GM18868 (cell line): ENCODE measurements around the gene EHD4.

Source experiments
- ATAC-seq: cut with Tn5 transposase; IDR thresholded peaks from one replicate; pipeline ENCODE4 v1.9.1; 2021; ENCODE audit warnings: mild to moderate bottlenecking, moderate library complexity; ENCODE audit not compliant: unreplicated experiment

EHD4 gene

DNA sequence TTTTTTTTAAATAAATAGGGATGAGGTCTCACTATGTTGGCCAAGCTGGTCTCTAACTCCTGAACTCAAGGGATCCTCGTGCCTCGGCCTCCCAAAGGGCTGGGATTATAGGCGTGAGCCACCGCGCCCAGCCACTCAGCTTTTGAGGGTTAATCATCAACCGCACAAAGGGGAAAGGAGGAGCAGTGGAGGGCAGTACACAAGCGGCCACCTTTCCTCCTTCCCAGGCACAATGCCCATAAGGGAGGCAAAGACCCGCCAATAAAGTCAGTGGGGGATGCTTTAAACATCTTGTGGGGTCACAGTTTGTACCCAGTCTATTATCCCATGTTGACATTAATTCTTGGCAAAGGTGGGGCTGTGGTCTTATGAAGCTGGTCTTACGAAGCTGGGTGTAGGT is 32.4 kb downstream of the EHD4 start:
- ATAC-seq = no peak

DNA sequence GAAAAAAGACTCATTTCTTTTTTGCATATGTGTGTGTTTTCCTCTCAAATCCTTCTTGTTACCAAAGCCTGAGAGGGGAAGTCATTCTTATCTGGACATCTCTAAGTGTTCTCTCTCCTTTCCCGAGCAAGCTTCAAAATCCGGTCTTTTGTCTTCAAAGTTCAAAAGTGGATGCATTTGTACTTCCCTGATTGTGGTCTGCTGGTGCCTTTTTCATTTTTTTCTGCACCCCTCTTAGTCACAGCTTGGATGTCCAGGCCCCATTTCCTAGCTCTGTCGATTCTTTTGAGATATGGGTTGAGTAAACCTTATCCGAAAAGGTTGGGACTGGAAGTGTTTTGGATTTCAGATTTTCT is 34.8 kb downstream of the EHD4 start:
- no peak for ATAC-seq

DNA sequence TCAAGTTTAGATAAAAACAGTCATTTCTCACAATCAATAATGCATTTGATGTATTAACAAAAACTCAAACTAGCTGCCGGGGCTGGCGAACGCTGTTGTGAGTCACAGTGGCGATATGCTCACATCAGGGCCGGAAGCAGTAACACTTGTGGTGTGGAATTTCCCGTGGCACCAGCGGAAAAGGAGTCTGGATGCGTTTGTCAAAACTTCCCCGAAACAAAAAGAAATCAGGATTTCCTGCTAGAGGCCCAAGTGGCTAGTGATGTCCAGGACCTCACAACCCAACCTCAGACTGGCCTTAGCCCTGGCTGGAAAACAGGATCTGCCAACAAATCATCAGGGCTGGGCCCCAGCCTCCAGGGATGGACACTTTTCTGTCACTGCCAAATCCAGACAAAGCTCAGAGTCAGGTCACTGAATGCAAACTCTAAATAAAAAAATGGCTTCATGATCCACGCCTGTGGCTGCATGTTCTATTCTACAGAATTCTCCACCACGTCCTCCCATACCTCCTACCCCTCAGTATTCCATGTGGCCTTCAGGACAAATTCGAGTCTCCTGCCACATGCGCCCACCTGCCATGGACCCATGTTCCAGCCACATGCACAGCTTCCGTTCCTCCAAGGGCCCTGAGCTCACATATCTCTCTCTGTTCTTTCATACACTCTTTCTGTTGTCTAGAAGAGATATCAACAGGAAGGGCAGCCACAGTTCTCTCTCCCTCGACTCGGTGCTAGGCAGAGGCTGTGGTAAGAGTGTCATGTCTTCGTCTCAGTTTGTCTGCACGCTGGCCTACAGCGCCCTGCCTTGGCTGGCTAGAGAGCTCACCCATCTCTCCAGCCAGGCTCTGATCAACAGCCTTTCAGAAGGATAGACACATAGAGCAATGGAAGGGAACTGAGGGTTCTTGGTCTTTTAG is 35.4 kb downstream of the EHD4 start:
- ATAC-seq = no peak

DNA sequence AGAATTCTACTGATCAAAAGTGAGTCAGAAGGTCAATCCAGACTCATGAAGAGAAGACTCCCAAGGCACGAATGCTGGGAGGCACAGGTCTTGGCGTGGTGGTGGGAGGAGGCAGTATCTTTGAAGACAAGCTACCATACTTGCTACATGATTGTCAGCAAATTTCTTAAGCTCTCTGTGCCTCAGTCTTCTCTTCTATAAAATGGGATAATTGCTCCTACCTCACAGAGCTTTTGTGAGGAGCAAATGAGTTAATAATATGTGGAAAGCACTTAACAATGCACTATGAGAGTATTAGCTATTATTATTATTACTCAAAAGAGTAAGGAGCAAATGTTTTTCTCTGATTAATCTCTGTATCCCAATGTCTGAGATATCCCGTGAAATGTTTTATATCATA is 36.2 kb downstream of the EHD4 start:
- no peak for ATAC-seq

DNA sequence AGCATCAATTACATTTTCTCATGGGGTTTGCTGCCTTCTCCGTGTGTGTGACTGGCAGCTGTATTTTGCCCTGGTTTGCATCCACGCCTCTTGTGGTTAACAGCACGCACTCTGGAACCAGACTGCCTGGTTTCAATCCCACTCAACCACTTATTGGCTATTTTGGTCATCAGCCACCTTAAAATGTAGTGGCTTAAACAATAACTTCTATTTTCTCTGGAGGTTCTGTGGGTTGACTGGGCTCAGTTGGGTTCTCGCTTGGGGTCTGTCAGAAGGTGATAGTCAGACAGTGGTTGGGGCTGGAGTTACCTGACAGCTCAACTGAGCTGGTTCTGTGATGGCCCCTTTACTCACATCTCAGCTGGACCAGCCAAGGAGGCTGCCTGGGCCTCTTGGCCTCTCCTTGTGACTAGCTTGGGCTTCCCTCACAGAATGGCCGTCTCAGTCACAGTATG is 36.8 kb downstream of the EHD4 start:
- peak; percentile 54 for ATAC-seq

DNA sequence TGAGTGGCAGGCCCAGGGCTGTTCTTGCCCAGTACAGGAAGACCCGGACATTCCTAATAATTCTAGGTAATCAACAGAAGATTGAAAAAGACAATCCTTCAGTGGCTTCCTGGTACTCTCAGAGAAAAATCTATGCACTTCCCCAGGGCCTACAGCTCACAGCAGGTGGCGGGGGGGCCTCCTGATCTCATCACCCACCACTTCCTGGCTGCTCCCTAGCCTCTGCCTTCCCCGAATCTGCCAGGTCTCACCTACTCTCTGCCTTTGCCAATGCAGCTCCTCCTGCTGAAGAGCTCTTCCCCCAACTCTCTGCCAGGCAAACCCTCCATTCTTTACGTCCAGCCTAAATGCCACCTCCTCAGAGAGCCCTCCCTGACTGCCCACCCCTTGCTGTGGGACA is 37.5 kb downstream of the EHD4 start:
- no peak for ATAC-seq

DNA sequence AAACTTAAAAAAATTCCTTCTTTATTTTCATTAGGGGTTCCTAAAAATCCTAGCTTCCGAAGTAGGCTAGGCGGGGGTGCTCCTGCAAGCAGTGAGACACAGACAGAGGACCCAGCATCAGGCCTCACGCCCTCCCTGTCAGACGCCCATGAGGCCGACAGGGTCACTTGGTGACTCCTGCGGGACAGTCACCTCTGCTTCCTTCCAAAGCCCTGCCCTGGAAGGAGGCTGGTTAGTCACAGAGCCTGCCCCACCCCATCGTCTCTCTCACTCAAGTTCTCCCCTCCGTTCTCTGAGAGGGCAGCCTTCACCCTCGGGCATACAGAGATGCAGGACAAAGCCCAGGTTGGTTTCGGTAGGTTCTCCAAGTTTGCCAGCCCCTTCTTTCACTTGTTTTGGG is 38.6 kb downstream of the EHD4 start:
- no peak for ATAC-seq

DNA sequence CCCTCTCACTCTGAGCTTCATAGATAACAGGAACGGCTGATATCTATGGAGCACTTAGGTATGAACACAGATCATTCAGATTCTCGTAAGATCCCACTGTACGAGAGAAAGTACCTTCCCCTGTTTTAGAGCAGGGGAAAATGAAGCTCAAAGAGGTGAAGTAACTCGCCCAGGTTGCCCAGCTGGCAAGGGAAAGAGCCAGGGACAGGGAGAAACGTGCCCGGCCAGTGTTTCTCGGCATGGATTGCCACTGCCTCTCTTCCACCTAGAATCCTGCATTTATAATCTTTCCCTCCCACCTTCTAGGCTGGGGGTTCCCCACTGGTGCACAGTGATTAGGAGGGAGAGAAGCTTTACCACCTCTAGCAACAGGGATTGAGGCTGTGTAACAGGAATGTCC is 39.0 kb downstream of the EHD4 start:
- no peak for ATAC-seq

DNA sequence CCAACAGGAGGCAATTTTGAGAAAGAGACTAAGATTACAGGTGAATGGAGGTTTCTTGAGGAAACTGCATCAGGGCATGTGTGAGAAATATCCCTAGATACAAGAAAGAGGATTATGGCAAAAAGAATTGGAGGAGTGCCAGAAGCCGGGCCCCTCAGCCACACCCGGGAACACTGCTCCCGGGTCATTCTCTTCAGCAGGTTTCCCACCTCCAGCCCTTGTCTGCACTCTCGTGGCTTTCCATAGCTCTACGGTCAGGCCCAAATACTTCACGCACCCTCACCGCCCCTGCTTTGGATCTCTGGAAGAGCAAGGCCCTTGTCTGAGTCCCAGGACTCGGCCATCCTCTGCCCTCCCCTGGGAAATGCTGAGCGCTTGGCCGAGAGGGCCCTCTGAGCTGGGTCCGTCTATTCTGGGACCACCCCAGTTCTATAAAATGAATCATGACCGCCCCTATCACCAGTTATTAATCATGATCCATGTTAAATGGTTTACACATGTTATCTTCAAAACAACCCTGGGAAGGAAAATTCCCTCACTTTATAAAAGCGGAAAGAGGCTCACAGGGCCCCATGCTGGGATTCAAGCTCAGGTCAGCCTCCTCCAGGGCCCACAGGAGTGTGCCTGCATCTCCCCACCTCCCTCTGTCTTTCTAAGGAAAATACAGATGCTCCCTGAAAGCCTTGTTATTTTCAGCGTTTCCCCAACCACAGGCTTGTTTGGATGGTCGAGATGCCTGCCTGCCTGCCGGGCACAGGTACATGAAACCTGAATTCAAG is 39.7 kb downstream of the EHD4 start:
- no peak for ATAC-seq

DNA sequence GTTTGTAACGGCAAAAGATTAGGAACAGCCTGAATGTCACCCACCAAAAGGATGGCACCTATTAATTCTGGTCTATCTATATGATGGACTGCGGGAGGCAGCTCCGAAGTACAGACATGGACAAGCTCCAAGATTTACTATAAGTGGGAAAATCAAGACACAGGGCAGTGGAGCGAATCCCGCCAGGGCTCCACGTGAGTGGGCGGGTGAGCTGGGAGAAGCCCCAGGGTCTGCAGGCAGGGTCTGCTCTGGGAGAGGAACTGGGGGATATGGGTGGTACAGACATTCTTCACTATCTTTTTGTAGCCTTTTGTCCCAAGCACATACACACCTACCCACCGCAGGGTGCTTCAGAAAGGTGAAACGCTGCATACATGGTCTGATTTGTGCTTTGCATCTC is 40.3 kb downstream of the EHD4 start:
- no peak for ATAC-seq

DNA sequence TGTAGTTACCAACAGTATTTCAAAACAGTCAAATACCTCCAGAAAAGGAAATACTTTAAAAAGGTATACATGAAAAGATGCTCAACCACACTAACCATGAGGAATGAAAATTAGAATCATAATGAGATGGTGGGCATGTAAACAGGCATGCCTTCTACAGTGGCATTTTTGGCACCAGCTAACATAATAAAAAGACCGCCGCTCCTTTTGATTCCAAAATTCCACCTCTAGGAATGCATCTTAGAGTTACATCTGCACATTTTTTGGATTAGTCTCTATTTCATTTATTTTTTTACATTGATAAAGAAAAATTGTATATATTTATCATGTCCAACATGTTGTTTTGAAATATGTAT is 41.5 kb downstream of the EHD4 start:
- ATAC-seq = no peak

DNA sequence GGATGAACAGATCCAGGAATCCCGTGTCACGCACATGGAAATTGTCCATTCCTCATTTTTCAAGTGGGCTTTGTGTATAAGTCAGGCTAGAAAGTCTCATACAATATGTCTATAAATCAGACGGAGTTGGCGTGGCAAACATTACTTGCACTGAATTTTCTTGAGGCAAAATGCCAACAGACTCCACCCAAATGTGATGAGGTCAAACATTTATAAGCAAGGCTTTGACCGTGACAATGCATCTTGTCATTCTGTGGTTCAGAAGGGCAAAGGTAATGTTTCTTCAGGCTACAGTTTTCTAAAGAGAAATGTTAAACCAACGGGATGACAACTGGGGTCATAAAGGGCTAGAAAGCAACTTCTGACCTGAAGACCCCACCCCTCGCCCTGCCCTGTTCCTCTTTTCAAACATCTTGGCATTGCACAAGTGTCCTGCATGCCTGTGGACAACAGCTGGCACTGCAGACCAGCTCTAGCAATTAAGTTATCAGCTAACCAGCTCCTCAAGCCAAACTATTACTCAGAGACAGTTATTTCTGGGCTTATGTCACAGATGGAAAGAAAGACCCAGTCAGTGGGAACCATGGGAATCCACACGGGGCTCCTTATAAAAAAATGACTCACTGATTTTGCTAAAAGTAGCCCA is 42.0 kb downstream of the EHD4 start:
- no peak for ATAC-seq

DNA sequence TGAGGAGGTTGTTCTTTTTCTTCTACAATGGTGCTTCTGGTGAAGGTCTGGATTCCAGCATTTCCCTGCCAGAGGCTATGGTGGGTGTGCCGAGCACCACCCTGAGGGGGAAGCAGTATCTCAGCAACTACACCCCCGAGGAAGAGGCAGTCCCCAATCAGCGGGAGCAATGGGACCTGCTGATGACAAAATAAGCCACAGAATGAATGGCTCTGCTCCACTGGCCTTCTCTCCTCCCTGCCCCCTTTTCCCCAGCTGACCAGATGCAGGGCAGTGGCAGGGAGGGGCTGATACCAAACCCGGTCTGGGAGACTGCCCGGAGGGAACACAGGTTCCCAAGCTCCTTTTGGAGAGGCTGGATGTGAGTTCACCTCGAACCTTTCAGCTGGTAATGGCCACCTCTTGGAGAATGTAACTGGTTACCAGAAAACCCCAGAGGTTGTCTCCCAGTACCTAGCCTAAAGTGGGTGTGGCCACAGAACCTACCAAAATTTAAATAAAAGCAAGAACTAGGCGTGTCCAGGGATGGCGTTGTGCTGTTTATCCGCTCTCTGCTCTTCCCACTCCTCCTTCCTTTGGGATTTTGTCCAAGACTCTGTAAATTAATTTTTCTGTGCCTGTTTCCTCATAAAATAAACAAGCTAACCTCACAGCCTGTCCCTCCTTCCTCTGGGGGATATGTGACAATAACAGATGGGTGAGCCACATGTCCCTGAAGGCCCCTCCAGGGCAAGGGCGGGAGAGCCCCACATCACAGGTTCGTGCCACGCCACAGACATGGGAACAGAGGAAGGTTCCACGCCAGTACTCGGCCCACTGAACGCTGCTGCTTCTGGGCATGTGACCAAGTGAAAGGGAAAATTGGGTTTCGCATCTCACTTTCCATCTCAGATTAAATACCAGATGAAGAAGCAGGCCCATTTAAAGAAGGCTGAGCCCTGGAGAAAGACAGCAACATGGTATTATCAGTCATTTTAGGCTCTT is 43.4 kb downstream of the EHD4 start:
- ATAC-seq = peak; percentile 78

DNA sequence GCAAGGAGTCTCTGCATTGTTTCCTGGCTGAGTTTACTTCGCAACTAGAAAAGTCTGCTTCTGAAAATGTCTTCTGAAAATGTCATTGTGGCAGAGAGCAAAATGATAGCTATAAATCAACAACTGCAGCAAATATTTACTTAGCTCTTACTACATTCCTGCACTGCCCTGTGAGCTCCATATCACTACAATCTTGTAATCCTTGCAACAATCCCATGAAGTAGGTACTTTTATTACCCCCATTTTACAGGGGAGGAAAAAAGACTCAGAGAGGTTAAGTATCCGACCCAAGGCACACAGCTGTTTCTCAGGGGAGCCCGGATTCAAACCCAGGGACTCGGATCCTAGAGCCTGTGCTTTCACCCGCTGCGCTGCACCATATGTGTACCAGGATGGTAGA is 44.3 kb downstream of the EHD4 start:
- no peak for ATAC-seq

DNA sequence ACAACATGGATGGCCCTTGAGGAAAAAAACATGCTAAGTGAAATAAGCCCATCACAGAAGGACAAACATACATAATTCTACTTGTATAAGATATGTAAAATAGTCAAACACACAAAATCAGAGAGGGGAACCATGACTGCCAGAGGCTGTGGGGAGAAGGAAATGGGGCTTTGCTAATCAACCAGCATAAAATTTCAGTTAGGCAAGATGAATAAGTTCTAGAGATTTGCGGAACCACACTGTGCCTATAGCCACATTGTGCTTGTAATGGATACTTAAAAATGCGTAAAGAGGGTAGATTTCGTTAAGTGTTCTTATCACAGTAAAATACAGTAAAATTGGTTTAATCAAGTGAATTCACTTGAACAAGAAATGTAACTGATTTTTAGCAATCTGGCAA is 44.8 kb downstream of the EHD4 start:
- no peak for ATAC-seq

DNA sequence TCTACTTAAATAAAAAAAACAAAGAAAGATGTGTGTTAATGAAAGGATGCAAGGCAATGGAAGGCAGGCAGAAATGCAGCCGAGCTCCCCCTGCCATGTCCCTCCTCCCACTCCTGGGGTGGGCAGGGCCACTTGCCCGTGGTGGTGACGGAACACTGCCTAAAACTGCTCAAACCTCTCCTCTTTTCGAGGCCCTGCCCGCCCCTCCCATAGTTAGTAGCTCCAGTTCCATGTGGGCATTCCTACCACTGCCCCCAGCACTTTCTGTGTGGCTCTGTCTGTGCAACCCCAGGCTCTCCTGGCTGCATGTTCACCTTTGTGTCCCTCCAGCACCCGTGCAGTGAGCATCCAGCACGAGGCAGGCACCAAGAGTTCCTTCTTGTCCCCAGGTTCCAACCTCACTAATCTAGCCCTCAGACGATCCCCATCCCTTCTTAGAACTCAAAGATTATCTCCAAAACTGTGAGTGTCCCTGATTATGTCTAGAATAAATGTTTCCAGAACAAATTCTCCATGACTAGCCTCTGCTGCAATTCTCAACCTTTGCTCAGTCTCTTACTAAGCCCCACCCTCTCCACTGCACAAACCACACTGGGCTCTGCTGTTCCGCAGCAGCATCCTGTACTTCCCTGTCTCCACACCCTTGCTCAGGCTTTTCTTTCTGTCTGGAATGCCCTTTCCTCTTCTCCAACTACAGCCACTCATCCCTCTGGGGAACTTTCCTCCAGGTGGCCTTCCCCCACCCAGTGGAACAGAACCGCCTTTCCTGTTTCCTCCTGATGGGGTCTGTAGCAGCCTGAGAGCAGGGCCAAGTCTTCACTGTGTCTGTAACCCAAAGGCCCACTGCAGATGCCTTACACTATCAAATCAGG is 45.9 kb downstream of the EHD4 start:
- ATAC-seq = no peak

DNA sequence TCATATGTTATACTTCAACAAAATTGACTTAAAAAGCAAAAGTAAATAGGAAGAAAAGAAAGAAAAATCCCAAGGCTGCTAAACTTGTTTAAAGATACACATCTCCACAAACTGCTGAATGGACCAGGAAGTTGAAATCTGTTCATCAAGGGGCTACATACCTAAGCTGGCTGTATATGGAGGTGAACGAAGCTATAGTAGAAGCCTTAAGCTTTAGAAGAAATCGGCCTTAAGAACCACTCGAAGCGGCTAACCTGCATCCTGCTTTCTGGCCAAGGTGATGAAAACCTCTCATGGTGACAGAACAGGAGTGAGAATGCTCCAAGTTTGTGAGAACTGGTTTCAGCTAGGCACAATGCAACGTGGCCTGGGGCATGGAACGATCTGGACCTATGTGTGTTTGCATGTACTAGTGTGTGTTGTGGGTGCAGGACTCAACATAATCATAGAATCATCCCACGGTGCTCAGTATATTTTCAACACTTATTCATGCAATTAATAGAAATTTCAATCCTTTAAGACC is 47.2 kb downstream of the EHD4 start:
- no peak for ATAC-seq

DNA sequence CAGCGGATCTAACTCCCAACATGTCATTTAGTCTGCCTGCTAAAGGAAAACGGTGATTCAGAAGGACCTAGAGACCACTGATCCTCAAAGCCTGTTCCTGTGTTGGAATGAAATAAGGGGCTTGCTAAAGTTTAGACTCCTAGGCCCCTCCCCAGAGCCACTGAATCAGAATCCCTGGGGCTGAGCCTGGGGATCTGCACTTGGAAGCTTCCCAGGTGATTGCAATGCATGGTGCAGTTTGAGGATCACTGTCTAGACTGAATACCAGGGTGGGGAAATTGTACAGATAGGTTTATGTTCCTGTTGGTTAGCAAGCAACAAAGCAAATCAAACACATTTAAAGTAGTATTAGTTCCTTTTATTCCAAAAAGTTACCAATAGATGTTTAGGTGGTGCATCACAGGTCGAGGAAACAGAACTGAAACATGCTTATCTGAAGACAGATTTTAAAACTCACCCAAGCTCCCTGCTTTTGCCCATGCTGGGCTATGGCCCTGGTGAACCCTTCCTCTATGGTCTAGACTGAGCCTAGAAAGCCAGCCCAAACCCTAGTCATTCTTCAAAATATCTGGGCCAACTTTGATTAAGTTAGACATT is 48.9 kb downstream of the EHD4 start:
- no peak for ATAC-seq

DNA sequence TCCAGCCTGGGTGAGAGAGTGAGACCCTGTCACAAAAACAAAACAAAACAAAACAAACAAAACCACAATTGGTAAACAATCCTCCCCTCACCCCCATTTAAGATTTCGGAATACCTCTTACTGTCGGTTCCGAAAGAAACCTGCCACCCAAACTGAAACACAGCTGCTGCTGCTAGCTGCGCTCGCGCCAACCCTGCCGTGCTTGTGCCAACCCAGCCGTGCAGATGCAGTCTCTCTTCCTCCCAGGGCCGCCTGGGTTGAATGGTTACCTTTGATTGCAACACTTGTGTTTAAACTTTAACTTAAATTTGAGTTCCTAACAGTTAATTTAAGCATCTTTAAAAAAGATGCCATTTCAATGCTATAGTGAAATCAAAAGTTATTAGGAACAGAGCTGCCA is 50.0 kb downstream of the EHD4 start:
- no peak for ATAC-seq
